Stomach (tissue), 9 donors: ENCODE results near the gene FICD. TPM values are rescaled to one million over a fixed set of nuclear protein-coding genes. Genes with fewer than 3 reads are reported as not detected.

Source experiments
- DNase-seq, 2 donors: peaks; one replicate each; pipeline versions ENCODE4 v3.0.0 to v3.0.0-alpha.2; 2013 to 2019
- H3K27ac ChIP-seq, 5 donors: fragments of 200-600 bp in 4 of 5; sonication (generic) in 4 of 5; one replicate each; pipeline ENCODE4 v1.5.1; 2013 to 2019; ENCODE audit warnings: mild to moderate bottlenecking in 1 of 5, moderate library complexity in 1 of 5
- H3K27me3 ChIP-seq, 3 donors: fragments of 200-600 bp; sonication (generic); one replicate each; pipeline ENCODE4 v1.5.1; 2017 to 2019; ENCODE audit warnings: mixed run types in 1 of 3
- H3K36me3 ChIP-seq, 4 donors: fragments of 200-600 bp; sonication (generic); 1 replicate in 3 of 4; 2 replicates in 1 of 4; pipeline ENCODE4 v1.5.1; 2016 to 2019
- H3K4me1 ChIP-seq, 4 donors: fragments of 200-600 bp; sonication (generic); one replicate each; pipeline ENCODE4 v1.5.1; 2016 to 2019
- H3K4me3 ChIP-seq, 4 donors: fragments of 200-600 bp; sonication (generic) in 3 of 4; one replicate each; pipeline ENCODE4 v1.5.1; 2016 to 2019; ENCODE audit warnings: mild to moderate bottlenecking in 1 of 4
- H3K9me3 ChIP-seq, 4 donors: fragments of 200-600 bp; sonication (generic); one replicate each; pipeline ENCODE4 v1.5.1; 2016 to 2019
- EP300 ChIP-seq: sonication (generic); formaldehyde crosslinking; IDR thresholded peaks from one replicate; pipeline ENCODE4 v1.6.1; 2017; ENCODE audit warnings: antibody characterized with exemption
- POLR2A ChIP-seq, 4 donors: fragments of 450-650 bp; IDR thresholded peaks; one replicate each; pipeline ENCODE4 v1.6.1; 2016; ENCODE audit warnings: antibody characterized with exemption in 4 of 4, control low read depth in 2 of 4, mild to moderate bottlenecking in 1 of 4, moderate library complexity in 1 of 4
- POLR2AphosphoS5 ChIP-seq, 3 donors: sonication (generic); formaldehyde crosslinking; IDR thresholded peaks; one replicate each; pipeline ENCODE4 v1.6.1; 2016; ENCODE audit warnings: antibody characterized with exemption in 3 of 3
- WGBS, 5 donors: extraction: QIAGEN DNeasy Blood & Tissue Kit in 3 of 5; methylation state at CpG; one replicate each; pipeline versions ENCODE4 v1.1.5 to v1.1.7; 2013 to 2018; 5-methylcytosine and 5-hydroxymethylcytosine counted together
- intact Hi-C: fragments of 100-400 bp; cut with DNase I; formaldehyde crosslinking; loops from one replicate; pipeline ENCODE4 v1.15.1; 2023; ENCODE audit warnings: low total_unique reads
- polyA plus RNA-seq, 3 donors: library from polyadenylated mRNA; stranded (reverse); fragments of 200-250 nt; gene quantifications; one replicate each; pipeline ENCODE4 v1.2.3, GENCODE V29; 2013
- total RNA-seq, 5 donors: library from RNA; depleted of rRNA; stranded (reverse); fragments of >200 nt; gene quantifications; one replicate each; pipeline versions ENCODE4 v1.1.0 to v1.2.3, GENCODE V29; 2014 to 2016
- TF ChIP-seq, protein P1 (sequence below), 7 experiments: fragments of 450-650 bp in 4 of 7; fragments of 200-600 bp in 3 of 7; sonication (generic) in 3 of 7; IDR thresholded peaks; one replicate each; pipeline ENCODE4 v1.5.1; 2016 to 2019; ENCODE audit warnings: antibody characterized with exemption in 7 of 7, control low read depth in 2 of 7, mild to moderate bottlenecking in 1 of 7
- donor health status: healthy with polysubstance abuse.
- donor health status: Bipolar disorder and iron deficiency.
- donor health status: healthy.

The FICD gene
- total and polyA plus RNA-seq, 8 donors: 1.2 to 26.3 (median 5.0) TPM

DNA sequence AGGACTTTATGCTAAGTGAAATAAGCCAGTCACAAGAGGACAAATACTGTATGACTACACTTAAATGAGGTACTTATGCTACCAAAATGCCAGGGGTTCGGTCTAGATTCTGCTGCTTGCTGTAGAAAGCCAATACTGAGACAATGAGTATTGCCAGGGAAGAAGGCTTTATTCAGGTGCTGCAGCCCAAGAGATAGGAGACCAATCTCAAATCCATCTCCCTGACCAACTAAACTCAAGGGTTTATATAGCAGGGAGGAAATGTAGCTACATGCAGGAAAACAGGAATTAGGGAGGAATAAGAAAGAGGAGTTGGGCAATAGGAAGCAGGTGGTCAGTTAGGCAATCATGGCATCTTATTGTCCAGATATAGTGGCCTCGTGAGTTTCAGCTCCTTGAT is 12.2 kb upstream of the FICD start:
- peaks cover 7 to 19% (median 17%) of the 10 kb centered on the region in 4 donors for H3K9me3 ChIP-seq
- H3K4me1 ChIP-seq: no peaks in the 10 kb centered on the region
- H3K36me3 ChIP-seq: no peaks in the 10 kb centered on the region
- no peak overlapping the region for H3K27ac ChIP-seq
- WGBS, 5 donors: 63 to 91% (median 76%) methylated on average over 2 of the region's 2 CpGs
- intact Hi-C loops: no loop called here
- H3K27me3 ChIP-seq: peaks cover 0 to 13% (median 0%) of the 10 kb centered on the region in 3 donors
- TF ChIP-seq POLR2AphosphoS5 (IDR thresholded peaks at IDR 0.05) (no peak), POLR2A (IDR thresholded peaks at IDR 0.05) (no peak)
- TF ChIP-seq, protein P1, sequence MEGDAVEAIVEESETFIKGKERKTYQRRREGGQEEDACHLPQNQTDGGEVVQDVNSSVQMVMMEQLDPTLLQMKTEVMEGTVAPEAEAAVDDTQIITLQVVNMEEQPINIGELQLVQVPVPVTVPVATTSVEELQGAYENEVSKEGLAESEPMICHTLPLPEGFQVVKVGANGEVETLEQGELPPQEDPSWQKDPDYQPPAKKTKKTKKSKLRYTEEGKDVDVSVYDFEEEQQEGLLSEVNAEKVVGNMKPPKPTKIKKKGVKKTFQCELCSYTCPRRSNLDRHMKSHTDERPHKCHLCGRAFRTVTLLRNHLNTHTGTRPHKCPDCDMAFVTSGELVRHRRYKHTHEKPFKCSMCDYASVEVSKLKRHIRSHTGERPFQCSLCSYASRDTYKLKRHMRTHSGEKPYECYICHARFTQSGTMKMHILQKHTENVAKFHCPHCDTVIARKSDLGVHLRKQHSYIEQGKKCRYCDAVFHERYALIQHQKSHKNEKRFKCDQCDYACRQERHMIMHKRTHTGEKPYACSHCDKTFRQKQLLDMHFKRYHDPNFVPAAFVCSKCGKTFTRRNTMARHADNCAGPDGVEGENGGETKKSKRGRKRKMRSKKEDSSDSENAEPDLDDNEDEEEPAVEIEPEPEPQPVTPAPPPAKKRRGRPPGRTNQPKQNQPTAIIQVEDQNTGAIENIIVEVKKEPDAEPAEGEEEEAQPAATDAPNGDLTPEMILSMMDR (IDR thresholded peaks at IDR 0.05): no peak
- DNase-seq: no peak
- no peak overlapping the region for H3K4me3 ChIP-seq

DNA sequence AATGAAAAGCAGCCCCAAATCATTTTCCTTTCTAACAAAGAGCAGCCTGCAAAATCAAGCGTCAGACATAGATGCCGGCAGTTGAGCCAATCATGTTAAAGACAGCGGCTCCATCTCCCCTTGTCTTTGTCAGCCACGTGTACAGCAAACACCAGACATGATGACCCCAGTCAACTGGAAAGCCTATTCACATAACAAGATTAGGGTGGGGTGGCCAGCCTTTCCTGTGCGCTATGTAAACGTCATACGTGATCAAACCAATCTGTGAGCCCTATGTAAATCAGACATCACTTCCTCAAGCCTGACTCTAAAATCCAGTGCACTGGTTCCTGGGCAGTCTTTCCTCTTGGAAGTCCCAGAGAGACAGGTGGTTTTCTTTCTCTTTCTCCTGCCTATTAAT is 9.9 kb upstream of the FICD start:
- no peak for DNase-seq
- Histone ChIP-seq H3K9me3 (peaks cover 7 to 19% (median 17%) of the 10 kb centered on the region in 4 donors), H3K4me1 (no peaks in the 10 kb centered on the region), H3K4me3 (no peak overlapping the region), H3K27ac (no peak overlapping the region), H3K27me3 (peaks cover 0 to 7% (median 0%) of the 10 kb centered on the region in 3 donors), H3K36me3 (no peaks in the 10 kb centered on the region)
- TF ChIP-seq POLR2A (IDR thresholded peaks at IDR 0.05): no peak
- TF ChIP-seq EP300: no peak
- TF ChIP-seq POLR2AphosphoS5 (IDR thresholded peaks at IDR 0.05): no peak
- TF ChIP-seq, protein P1 (IDR thresholded peaks at IDR 0.05): no peak
- intact Hi-C loops: no loop called here
- 51 to 76% (median 61%) methylated on average over 7 of the region's 7 CpGs for WGBS, 5 donors

DNA sequence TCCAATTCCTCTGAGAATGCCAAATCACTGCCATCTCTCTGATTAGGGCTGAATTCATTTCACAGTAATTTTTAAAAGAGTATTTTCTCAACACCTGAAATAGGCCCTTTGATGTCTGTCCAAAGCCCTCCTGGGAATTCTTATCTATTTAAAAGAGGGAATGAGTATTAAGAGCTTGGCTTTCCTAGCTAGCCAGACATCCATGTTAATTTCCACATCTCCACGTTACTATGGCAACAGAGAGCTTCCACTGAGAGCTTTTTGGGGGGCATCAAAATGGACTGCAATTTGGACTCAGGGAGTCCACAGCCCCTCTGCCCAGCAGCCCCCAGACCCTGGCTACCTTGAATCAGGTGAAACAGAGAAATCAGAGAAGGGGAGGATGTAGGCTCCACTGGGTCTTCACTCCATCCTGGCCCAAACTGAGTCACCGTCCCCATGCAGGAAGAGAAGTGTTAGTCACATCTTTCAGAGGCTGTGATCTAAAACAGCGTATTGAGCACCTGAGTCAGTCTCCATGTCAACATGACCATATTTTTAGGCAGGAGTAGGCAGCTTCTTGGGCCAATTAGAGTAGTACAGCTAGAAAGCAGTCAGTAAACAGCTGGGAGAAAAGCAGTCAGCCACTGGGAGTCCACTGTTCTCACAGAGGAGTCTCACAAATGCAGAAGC is 7.0 kb upstream of the FICD start:
- H3K4me3 ChIP-seq: no peak overlapping the region
- peaks cover 3 to 12% (median 6%) of the 10 kb centered on the region in 4 donors for H3K9me3 ChIP-seq
- intact Hi-C loops: no loop called here
- no peaks in the 10 kb centered on the region for H3K36me3 ChIP-seq
- H3K4me1 ChIP-seq: peaks cover 0 to 8% (median 8%) of the 10 kb centered on the region in 4 donors
- peaks cover 0 to 5% (median 0%) of the 10 kb centered on the region in 3 donors for H3K27me3 ChIP-seq
- DNase-seq: no peak
- WGBS, 5 donors: 59 to 85% (median 68%) methylated on average over 3 of the region's 3 CpGs
- TF ChIP-seq POLR2A (IDR thresholded peaks at IDR 0.05) (no peak), EP300 (no peak), POLR2AphosphoS5 (IDR thresholded peaks at IDR 0.05) (no peak)
- TF ChIP-seq, protein P1 (IDR thresholded peaks at IDR 0.05): no peak
- no peak overlapping the region for H3K27ac ChIP-seq

GRCh38 chr12:108509806-108510205 is 5.3 kb upstream of the FICD start:
- Histone ChIP-seq H3K9me3 (no peaks in the 10 kb centered on the region), H3K27ac (no peak overlapping the region), H3K36me3 (no peaks in the 10 kb centered on the region), H3K4me3 (no peak overlapping the region), H3K27me3 (peaks cover 0 to 2% (median 0%) of the 10 kb centered on the region in 3 donors), H3K4me1 (peaks cover 0 to 16% (median 11%) of the 10 kb centered on the region in 4 donors)
- intact Hi-C loops: no loop called here
- WGBS, 5 donors: 83 to 97% (median 94%) methylated on average over 1 of the region's 1 CpG
- TF ChIP-seq POLR2AphosphoS5 (IDR thresholded peaks at IDR 0.05) (no peak), POLR2A (IDR thresholded peaks at IDR 0.05) (no peak), EP300 (no peak)
- TF ChIP-seq, protein P1 (IDR thresholded peaks at IDR 0.05): no peak
- DNase-seq: no peak
